Activated gamma-delta T cell treated with anti-CD3 and anti-CD28 coated beads, Interleukin-2, amount 50 U/mL, for 16 hours (primary cell): ENCODE measurements around the gene NUDT7.

Experiments used
- DNase-seq: peaks from one replicate; pipeline ENCODE4 v3.0.0-alpha.2; 2020; ENCODE audit warnings: low read depth

The NUDT7 gene

DNA sequence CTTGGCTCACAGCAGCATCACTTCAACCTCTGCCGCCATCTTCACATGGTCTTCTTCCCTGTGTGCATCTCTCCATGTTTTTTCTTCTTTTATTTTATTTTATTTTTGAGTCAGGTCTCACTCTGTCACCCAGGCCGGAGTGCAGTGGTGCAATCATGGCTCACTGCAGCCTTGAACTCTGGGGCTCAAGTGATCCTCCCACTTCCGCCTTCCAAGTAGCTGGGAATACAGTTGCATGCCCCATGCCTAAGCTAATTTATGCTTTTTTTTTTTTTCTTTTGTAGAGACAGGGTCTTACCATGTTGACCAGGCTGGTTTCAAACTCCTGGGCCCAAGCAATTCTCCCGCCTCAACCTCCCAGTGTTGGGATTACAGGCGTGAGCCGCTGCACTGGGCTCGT lies 1.9 kb downstream of the NUDT7 start:
- DNase-seq: no peak

DNA sequence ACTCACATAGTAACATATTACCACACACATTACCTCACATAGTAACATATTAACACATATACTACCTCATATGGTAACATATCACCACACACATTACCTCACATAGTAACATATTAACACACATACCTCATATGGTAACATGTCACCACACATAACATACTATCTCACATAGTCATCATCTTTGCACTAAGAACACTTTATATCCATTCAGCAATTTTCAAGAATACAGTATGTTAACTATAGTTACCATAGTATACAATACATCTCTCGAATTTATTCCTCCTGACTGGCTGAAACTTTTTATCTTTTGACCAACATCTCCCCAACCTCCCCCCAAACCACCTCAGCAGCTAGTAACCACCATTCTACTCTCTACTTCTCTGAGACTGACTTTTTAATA lies 7.6 kb downstream of the NUDT7 start:
- no peak for DNase-seq

DNA sequence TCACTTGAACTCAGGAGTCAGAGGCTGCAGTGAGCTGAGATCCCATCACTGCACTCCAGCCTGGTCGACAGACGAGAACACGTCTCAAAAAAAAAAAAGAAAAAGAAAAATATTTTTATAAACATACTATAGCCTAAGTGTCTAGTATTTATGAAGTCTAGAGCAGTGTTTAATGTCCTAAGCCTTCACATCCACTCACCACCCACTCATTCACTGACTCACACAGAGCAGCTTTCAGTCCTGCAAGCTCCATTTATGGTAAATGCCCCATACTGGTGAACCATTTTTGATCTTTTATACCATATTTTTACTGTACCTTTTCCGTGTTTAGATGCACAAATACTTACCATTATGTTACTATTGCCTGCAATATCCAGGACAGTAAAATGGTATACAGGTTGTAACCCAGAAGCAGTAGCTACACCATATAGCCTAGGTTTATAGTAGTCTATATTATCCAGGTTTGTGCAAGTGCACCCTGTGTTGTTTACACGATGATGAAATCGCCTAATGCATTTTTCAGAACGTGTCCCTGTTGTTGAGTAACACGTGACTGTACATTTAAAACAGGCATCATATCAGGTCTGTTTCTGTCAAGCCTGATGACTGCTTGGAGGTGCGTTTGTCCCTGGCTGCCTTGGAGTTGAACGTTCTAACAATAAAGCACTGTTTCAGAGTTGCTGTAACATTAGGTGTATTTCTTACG lies 10.1 kb downstream of the NUDT7 start:
- no peak for DNase-seq

DNA sequence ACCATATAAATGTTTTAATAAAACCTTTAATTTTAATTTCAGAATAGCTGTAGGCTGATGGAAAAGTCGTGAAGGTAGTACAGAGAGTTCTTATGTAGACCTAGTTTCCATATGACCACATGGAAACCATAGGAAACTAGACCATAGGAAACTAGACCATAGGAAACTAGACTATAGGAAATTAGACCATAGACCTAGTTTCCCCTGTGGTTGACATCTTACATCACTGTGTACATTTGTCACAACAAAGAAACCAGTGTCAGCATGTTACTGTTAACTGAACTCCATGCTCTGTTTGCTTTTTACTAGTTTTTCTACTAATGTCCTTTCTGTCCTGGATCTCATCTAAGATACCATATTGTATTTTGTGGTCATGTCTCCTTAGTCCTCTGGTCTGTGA lies 14.6 kb downstream of the NUDT7 start:
- no peak for DNase-seq

DNA sequence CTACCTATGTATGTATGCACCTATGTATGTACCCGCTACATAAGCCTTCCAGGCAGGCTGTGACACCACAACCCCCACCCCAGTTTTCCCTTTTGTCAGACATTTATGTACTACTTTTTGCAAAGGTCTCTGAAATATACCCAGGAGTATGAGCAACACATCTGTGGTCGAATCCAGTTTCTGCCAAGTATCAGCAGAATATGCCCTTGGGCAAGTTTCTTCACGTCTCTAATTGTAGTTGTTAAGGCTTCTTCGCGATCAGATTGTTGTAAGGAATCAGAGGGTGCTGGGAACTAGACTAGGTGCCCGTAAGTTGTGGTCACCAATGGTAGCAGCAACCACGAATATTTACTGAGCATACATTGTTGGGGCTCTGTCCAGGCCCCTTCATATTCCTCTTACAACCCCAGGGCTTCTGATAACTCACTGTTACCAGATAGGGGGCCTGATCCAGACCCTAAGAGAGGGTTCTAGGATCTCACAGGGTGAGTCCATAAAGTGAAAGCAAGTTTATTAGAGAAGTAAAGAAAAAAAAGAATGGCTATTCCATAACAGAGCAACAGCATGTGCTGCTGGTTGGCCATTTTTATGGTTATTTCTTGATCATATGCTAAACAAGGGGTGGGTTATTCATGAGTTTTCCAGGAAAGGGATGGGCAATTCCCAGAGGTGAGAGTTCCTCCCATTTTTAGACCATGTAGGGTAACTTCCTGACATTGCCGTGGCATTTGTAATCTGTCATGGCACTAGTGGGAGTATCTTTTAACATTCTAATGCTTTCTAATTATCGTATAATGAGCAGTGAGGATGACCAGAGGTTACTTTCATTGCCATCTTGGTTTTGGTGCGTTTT lies 16.6 kb downstream of the NUDT7 start:
- DNase-seq: no peak

DNA sequence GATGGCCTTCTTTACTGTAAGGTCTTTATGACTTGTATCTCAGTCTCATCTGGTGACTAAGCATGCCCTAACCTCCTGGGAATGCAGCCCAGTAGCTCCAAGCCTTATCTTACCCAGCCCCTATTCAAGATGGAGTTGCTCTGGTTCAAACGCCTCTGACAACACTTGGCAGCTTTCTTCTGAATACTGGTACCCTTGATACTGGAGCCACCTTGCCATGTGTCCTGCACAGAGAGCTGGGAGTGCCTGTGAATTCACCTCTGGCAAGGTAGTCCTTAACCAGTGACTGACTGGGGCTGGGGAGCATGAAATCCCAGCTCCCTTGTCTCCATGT lies 17.2 kb downstream of the NUDT7 start:
- DNase-seq: no peak

DNA sequence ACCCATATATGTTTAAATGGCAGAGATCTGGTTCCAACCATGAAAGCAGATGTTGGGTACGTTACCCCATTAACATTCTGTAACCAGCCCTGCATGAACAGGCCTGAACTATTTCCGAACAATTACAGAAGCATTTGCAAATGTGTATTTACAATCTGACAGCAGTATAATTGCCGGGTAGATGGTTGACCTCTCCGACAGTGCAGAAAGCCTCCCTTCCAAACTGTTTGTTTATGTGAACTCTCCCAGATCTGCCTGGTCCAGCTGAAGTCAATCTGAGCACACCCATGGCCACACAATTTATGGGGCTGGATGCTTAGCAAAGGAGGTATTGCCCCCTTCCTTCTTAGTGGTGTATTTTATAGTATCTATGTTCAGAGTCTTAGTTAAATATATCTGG lies 21.8 kb downstream of the NUDT7 start:
- DNase-seq: no peak

DNA sequence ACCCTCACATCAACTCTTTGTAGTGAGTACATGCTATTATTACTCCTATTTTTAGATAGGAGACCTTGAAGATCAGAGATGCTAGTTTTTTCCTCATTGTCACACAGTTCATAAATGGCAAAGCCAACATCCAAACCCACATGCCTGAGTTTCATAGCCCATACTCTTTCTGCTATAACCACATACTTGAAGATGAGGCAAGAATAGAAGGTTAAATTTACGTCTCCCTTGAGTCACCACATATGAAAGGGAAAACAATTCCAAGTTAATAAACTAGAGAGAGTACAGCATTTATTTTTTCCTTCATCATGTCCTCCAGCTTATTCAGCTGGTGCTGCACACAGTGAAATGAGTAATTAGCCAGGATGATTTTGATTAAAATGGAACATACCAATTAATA lies 23.7 kb downstream of the NUDT7 start:
- DNase-seq: no peak

DNA sequence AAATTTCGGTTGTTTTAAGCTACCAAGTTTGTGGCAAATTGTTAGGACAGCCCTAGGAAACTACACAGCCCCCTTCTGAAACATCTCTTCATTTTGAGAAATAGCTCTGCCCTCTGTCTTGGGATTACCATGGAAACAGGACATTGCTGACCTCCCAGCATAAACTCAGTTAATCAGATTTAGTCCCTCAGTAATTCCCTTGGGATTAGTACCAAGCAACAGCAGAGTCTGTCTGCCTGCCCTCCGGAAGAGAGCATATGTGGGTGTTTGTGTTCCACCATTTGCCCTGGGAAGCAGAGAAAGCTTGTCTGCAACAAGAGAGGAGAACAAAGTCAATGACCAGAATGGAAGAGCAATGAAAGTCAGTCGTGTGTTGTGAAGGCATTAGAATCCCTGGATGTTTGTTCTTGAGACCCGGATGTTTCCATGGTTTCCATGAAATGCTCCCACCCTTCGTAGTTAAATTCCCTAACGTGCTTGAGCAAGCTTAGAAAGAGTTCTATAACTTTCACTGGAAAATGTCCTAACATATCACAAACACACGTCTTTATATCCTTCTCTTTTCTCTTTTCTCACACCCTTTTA lies 26.2 kb downstream of the NUDT7 start:
- DNase-seq: no peak

DNA sequence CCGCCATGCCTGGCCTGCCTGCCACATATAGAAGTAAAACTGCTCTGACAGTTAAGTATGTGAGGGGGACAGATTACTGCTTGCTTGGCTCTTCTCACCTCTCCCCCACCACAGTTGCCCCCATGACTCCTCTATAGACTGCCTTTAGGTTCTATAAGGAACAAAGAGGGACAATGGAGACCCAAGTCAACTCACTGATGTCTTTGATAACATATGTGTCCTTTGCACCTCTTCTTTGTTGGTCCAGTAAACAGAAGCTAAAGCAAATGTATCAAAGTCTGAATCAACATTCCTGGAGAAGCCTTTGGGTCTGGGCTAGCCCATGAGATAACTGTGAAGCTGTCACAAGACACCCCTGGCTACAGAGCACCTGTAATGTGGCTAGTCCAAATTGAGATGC lies 27.1 kb downstream of the NUDT7 start:
- DNase-seq: no peak

DNA sequence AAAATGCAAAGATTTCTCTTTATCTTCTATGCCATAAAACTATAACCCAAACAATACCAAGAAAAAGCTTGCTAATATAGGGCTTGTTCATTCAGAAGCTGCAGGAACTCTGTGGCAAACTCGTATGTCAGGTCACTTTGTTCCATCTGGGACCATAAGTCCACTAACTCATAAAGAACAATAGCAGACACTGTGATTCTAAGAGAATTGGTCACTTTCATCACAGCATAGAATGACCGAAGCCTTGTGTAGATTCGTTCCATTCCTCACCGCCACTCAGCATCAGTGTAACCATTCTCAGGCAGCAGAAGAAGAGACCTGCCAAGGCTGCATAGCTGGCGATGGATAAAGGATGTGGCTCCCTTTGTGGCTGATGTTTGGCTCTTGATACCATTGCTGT lies 35.7 kb downstream of the NUDT7 start:
- no peak for DNase-seq

DNA sequence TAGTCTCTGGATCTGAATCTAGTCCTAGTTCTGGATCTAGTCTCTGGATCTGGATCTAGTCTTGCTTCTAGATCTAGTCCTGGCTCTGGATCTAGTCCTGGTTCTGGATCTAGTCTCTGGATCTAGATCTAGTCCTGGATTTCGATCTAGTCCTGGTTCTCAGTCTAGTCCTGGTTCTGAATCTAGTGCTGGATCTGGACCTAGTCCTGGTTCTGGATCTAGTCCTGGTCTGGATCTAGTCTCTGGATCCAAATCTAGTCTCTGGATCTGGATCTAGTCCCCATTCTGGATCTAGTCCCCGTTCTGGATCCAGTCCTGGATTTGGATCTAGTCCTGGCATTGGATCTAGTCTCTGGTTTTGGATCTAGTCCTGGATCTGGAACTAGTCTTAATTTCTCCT lies 36.2 kb downstream of the NUDT7 start:
- no peak for DNase-seq

DNA sequence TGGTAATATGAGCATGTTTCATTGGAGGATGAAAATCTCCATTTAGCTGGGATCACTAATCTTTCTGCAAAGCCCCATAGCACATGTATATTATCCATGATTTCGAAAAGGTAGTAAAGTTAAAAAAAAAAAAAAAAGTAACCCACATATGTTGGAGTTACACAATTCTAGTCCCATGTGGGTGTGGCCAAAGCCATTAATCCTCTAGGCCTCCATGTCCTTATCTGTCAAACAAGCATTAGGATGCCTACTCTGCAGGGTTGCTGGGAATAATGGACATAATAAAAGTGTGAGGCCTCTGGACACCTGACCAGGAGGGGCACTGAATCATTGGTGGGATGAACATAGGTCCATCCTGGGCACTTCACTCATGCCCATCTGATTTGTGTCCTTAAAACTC lies 36.9 kb downstream of the NUDT7 start:
- DNase-seq: no peak

DNA sequence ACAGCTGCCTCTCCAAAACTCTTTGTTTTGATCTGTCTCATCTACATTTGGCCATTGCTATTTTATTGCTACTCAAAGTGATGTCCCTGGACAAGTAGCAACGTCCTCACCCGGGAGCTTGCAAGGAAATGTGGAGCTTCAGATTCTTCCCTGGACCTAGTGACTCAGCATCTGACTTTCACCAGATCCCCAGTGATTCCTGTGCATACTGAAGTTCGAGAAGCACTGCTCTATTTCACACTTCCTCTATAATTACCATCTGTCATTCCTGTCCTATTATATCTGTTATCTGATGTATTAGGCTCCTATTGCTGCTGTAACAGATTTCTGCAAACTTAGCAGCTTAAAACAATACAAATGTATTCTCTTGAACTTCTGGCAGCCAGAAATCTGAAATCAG lies 37.5 kb downstream of the NUDT7 start:
- no peak for DNase-seq

DNA sequence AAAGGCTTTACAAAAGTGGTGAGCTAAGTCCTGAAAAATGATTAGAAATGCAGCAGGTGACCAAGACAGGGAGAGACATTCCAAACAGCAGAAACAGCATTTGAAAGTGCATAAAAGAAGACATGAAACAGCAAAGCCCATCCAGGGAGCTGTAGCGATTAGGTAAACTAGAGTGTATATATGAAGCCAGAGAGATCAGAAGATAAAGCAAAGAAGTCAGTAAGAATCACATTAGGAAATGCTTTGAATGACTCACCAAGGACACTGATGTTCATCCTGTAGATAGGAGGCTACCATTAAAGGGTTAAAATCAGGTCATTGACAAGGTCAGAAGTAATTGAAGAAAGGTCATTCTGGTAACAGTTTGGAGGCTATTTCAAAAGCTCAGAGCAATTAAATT lies 38.5 kb downstream of the NUDT7 start:
- DNase-seq: no peak

DNA sequence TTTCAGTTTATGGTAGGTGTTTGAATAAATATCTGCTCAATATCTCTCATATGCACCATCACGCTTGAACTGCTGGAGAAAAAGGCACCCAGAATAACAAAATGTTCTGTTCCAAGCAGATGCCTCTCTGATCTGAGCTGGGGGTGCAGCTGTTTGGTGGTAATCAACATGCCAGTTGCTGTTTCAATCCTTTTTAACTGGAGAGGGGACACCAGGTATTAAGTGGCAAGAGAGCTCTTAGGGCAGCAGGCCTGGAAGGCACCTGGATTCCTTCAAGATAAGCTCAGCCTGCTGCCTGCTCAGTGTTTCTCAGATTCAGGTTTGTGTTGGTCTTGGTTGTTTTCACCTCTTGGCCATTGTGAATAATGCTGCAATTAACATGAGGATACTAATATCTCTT lies 38.9 kb downstream of the NUDT7 start:
- DNase-seq: no peak

DNA sequence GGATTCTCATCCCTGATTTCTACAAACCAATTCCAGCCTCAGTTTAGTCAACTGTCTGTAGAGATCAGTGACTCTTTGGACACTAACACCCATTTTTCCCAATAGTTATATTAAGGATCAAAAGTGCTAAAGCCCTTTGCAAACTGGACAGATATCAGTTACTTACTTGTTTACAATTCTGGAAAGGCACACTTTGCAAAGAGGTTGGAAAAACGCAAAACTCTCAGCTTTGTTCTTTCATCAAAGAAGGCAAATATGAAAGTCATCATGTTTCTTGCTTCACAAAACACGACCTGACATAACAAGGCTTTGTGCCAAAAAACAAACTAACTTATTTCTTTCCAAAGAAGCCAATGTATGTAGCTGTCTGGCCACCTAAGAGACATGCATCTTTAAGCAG lies 39.9 kb downstream of the NUDT7 start:
- no peak for DNase-seq

DNA sequence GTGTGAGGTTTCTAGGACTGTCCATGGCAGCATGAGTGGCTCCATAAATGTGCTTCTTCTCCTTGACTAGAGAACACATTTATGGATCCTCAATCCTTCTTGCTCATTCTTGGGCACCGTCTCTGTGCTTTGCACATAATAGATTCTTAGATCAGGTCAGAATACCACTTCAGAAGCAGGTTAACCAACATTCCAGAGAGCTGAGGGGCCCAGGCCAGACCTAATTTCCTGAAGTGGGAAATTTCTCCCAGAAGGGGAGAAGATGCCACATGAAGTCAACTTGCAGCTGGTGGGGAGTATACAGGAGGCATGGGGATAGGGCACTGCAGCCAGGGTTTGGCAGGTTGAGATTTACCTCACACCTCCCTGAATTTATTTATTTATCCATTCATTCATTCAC lies 41.7 kb downstream of the NUDT7 start:
- DNase-seq: no peak

DNA sequence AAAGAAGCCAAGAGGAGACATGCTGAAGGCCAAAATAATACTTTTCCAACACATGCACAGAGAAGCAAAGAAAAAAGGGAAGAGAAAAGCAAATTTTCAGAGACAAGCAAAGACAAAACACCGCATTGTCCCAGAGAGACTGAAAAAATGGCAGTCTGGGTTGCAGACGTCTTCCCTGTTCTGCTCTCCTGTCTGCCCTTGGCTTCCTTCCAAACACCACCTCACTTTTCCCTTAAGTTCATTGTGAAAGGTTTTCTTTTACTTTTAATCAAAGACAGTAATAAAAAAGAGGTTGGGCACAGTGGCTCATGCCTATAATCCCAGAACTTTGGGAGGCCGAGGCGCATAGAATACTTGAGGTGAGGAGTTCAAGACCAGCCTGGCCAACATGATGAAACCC lies 44.9 kb downstream of the NUDT7 start:
- no peak for DNase-seq

DNA sequence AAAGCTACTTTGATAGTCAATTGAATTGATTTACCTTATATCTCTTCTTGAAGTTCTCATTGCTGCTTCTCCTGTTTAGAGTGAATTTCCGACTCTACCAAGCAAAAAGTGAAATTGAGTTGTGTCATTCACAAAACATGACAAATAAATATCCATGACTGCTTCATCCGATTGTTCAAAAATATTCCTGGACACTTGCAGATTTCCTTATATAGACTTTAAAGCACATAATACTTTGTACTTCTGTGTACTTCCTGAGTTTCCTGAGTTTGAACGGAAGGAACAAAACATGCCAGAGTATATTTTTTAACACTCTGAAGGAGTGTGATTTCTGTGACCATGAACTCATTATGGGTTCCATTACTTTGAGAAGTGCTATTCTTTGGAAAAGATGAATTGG lies 45.5 kb downstream of the NUDT7 start:
- no peak for DNase-seq

DNA sequence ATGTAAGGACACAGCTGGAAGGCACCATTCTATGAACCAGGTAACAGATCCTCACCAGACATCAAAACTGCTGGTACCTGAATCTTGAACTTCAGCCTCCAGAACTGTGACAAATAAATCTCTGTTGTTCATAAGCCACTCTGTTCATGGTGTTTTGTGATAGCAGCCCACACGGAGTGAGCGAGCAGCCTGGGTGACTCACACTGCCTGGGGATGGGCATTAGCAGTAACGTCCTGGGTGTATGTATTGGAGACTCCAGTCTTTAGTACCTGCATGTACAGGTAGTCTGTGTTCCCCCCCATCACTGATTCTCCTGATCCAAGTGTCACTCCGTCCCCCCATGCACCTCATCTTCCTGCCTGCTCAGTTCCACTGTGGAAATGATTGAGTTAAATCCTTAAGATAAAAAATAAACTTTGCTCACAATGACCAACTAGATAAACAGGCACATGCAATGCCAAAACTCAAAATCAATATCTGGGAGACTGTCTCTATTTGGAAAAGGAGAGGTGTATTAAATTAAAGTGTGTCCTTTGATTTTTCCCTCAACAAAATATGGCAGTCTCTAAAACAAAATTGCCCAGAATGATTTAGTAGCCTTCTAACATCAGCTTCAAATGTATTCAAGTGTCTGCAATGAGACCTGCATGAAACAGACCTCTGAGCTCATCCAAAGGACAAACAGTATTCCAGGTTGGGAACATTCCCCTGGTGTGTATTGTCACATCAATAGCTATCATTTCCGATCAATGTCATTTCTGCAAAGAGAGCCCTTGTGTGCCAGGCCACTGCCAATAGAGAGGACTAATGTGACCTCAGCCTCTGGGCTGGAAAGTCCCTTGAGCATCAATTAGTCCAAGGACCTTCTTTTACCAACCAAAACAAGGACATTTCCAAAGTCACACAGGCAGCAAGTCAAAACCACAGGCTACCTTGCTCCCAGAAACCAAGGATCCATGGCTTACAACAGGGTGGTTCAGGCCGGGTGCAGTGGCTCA lies 53.9 kb downstream of the NUDT7 start:
- DNase-seq: no peak

DNA sequence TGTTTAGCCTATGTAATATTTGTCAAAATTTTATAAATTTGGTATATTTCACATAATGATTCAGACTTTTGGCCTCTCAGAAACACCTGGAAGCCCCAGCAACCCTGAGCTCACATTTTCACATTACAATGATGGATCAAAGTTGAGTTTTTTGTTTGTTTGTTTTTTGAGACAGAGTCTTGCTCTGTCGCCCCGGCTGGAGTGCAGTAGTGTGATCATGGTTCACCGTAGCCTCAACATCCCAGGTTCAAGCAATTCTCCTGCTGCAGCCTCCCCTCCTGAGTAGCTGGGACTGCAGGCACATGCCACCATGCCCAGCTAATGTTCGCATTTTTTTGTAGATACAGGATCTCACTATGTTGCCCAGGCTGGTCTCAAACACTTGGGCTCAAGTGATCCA lies 55.4 kb downstream of the NUDT7 start:
- no peak for DNase-seq
